ENCODE data around the gene SRSF3. TPM values are rescaled to one million over a fixed set of nuclear protein-coding genes. Genes with fewer than 3 reads are reported as not detected.

Gene SRSF3
- total RNA-seq, 1 donor from 2014 or later: 297 TPM

DNA sequence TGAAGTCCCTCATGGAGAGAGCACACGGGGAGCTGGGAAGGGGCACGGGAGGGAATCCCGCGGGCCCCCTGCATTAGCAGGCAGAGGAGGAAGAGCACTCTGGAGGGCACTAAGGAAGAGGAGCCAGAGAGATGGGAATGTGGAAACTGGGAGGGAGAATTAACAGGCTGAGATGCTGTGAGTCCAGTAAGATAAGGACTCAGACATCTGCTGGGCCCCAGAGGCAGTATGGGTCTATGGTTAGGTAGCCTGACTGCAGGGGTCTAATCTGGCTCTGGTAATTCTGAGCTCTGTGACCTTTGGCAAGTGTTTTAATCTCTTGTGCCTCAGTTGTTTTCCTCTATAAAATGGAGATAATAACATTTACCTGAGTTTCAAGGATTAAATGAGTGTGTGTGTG, 15.7 kb upstream of the SRSF3 start:
- Histone ChIP-seq H4K20me1 (ENCODE audit: low read depth) (no peaks in the 10 kb centered on the region), H3K79me2 (ENCODE audit: low read depth) (no peaks in the 10 kb centered on the region), H3F3A (ENCODE audit: low read depth) (peaks cover 21% of the 10 kb centered on the region), H3K36me3 (no peaks in the 10 kb centered on the region), H3K27ac (no peak overlapping the region), H3K9ac (no peak overlapping the region), H3K9me3 (ENCODE audit: low read depth) (no peaks in the 10 kb centered on the region), H3K4me3 (no peak overlapping the region), H3K4me1 (peaks cover 8% of the 10 kb centered on the region), H2AFZ (replicated peaks) (no peak overlapping the region), H3K4me2 (no peak overlapping the region), H3K27me3 (no peaks in the 10 kb centered on the region)
- no peaks in the 10 kb centered on the region for H3K36me3 Mint-ChIP-seq
- peak overlapping the region; percentile 35 for H3K4me3 Mint-ChIP-seq
- peaks cover 4% of the 10 kb centered on the region for H3K9me3 Mint-ChIP-seq
- TF ChIP-seq EZH2phosphoT487 (IDR thresholded peaks at IDR 0.05) (no peak), EZH2 (IDR thresholded peaks at IDR 0.05) (no peak)
- TF ChIP-seq, protein P1, sequence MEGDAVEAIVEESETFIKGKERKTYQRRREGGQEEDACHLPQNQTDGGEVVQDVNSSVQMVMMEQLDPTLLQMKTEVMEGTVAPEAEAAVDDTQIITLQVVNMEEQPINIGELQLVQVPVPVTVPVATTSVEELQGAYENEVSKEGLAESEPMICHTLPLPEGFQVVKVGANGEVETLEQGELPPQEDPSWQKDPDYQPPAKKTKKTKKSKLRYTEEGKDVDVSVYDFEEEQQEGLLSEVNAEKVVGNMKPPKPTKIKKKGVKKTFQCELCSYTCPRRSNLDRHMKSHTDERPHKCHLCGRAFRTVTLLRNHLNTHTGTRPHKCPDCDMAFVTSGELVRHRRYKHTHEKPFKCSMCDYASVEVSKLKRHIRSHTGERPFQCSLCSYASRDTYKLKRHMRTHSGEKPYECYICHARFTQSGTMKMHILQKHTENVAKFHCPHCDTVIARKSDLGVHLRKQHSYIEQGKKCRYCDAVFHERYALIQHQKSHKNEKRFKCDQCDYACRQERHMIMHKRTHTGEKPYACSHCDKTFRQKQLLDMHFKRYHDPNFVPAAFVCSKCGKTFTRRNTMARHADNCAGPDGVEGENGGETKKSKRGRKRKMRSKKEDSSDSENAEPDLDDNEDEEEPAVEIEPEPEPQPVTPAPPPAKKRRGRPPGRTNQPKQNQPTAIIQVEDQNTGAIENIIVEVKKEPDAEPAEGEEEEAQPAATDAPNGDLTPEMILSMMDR (IDR thresholded peaks at IDR 0.05): no peak
- H3K27ac Mint-ChIP-seq: peak overlapping the region; percentile 89
- DNase-seq (ENCODE audit: low spot score): no peak
- peaks cover 28% of the 10 kb centered on the region for H3K4me1 Mint-ChIP-seq
- peaks cover 14% of the 10 kb centered on the region for H3K27me3 Mint-ChIP-seq (ENCODE audit: insufficient read depth, low read depth)

DNA sequence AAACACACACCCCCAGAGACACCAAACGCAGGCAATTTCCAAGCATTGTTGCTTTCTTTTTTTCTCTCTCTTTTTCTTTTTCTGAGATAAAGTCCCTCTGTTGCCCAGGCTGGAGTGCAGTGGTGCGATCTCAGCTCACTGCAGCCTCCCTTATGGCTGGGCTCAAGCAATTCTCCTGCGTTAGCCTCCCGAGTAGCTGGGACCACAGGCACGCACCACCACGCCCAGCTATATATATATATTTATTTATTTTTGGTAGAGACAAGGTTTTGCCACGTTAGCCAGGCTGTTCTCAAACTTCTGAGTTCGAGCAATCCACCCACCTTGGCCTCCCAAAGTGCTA, 14.0 kb upstream of the SRSF3 start:
- H3K36me3 Mint-ChIP-seq: no peaks in the 10 kb centered on the region
- H3K4me3 Mint-ChIP-seq: no peak overlapping the region
- H3K9me3 Mint-ChIP-seq: peaks cover 2% of the 10 kb centered on the region
- H3K4me1 ChIP-seq: peaks cover 8% of the 10 kb centered on the region
- no peak overlapping the region for H2AFZ ChIP-seq (replicated peaks)
- H4K20me1 ChIP-seq (ENCODE audit: low read depth): no peaks in the 10 kb centered on the region
- H3K27ac Mint-ChIP-seq: peak overlapping the region; percentile 99
- peak overlapping the region; percentile 44 for H3K27ac ChIP-seq
- no peak for TF ChIP-seq EZH2 (IDR thresholded peaks at IDR 0.05)
- TF ChIP-seq, protein P1 (IDR thresholded peaks at IDR 0.05): no peak
- no peak for TF ChIP-seq EZH2phosphoT487 (IDR thresholded peaks at IDR 0.05)
- H3K4me3 ChIP-seq: no peak overlapping the region
- H3F3A ChIP-seq (ENCODE audit: low read depth): peaks cover 21% of the 10 kb centered on the region
- no peaks in the 10 kb centered on the region for H3K79me2 ChIP-seq (ENCODE audit: low read depth)
- H3K4me1 Mint-ChIP-seq: peaks cover 28% of the 10 kb centered on the region
- no peaks in the 10 kb centered on the region for H3K9me3 ChIP-seq (ENCODE audit: low read depth)
- H3K27me3 Mint-ChIP-seq (ENCODE audit: insufficient read depth, low read depth): peaks cover 14% of the 10 kb centered on the region
- H3K27me3 ChIP-seq: no peaks in the 10 kb centered on the region
- DNase-seq (ENCODE audit: low spot score): no peak
- H3K4me2 ChIP-seq: peak overlapping the region; percentile 26
- H3K36me3 ChIP-seq: no peaks in the 10 kb centered on the region
- H3K9ac ChIP-seq: no peak overlapping the region

DNA sequence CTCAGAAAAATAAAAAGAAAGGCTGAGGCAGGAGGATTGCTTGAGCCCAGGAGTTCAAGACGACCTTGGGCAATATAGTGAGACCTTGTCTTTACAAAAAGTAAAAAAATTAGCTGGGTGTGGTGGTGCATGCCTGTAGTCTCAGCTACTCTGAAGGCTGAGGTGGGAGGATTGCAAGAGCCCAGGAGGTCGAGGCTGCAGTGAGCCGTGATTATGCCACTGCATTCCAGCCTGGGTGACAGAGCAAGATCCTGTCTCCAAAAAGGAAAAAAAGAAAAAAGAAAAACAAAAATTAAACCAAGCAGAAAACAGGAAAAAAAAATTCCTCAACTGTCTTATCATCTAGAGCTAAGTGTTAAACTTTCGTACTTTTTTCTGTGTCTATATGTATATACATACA, 12.4 kb upstream of the SRSF3 start:
- H3K9ac ChIP-seq: no peak overlapping the region
- TF ChIP-seq, protein P1 (IDR thresholded peaks at IDR 0.05): no peak
- TF ChIP-seq EZH2phosphoT487 (IDR thresholded peaks at IDR 0.05): no peak
- TF ChIP-seq EZH2 (IDR thresholded peaks at IDR 0.05): no peak
- Mint-ChIP-seq H3K9me3 (no peaks in the 10 kb centered on the region), H3K27me3 (ENCODE audit: insufficient read depth, low read depth) (peaks cover 14% of the 10 kb centered on the region), H3K4me1 (peaks cover 24% of the 10 kb centered on the region), H3K4me3 (no peak overlapping the region), H3K36me3 (no peaks in the 10 kb centered on the region), H3K27ac (peak overlapping the region; percentile 60)
- H3K9me3 ChIP-seq (ENCODE audit: low read depth): no peaks in the 10 kb centered on the region
- H4K20me1 ChIP-seq (ENCODE audit: low read depth): no peaks in the 10 kb centered on the region
- DNase-seq (ENCODE audit: low spot score): no peak
- no peak overlapping the region for H3K27ac ChIP-seq
- no peak overlapping the region for H2AFZ ChIP-seq (replicated peaks)
- no peaks in the 10 kb centered on the region for H3K36me3 ChIP-seq
- no peaks in the 10 kb centered on the region for H3K79me2 ChIP-seq (ENCODE audit: low read depth)
- H3K4me2 ChIP-seq: no peak overlapping the region
- H3K4me1 ChIP-seq: peaks cover 8% of the 10 kb centered on the region
- H3K4me3 ChIP-seq: no peak overlapping the region
- no peaks in the 10 kb centered on the region for H3K27me3 ChIP-seq
- H3F3A ChIP-seq (ENCODE audit: low read depth): peaks cover 21% of the 10 kb centered on the region

Measured in neural progenitor cell (in vitro differentiated cells).